Measurements from ENCODE around the gene ABO.
"Not testable (repeated sequence)": the region's sequence is repeated elsewhere in the genome, so short reads cannot be mapped to it uniquely, and the experiment has no call there.

Gene ABO

GRCh38 chr9:133210609-133211008 lies 64.4 kb downstream of the ABO start:
- H3K4me2 ChIP-seq (ENCODE audit: insufficient read depth, low read length), result no peak overlapping the region
- H3K79me2 ChIP-seq (ENCODE audit: insufficient read depth, low read length), result no peaks in the 10 kb centered on the region
- no peak for TF ChIP-seq CTCF (IDR thresholded peaks at IDR 0.05; ENCODE audit: borderline replicate concordance, extremely low read depth, low read length, poor library complexity, severe bottlenecking)
- no peaks in the 10 kb centered on the region for H3K9me3 ChIP-seq (ENCODE audit: insufficient read depth, low read length, severe bottlenecking)
- H3K4me1 ChIP-seq (ENCODE audit: insufficient read depth, low read length), result no peaks in the 10 kb centered on the region
- no peaks in the 10 kb centered on the region for H4K20me1 ChIP-seq (ENCODE audit: insufficient read depth, low read length)
- H3K9ac ChIP-seq (ENCODE audit: low read depth, low read length), result no peak overlapping the region
- H3K4me3 ChIP-seq (ENCODE audit: low read depth in 1 of 2, low read length in 2 of 2), result no peak overlapping the region
- H3K36me3 ChIP-seq (ENCODE audit: insufficient read depth, low read length), result no peaks in the 10 kb centered on the region
- DNase-seq (no peak), ATAC-seq (ENCODE audit: insufficient read depth, low read depth) (no peak)
- no peak overlapping the region for H2AFZ ChIP-seq (ENCODE audit: low read depth, low read length)
- H3K27ac ChIP-seq (ENCODE audit: low read length), result no peak overlapping the region
- no peaks in the 10 kb centered on the region for H3K27me3 ChIP-seq (ENCODE audit: insufficient read depth, low read length, poor library complexity)

GRCh38 chr9:133210202-133210532 lies 64.8 kb downstream of the ABO start:
- Histone ChIP-seq H3K27ac (ENCODE audit: low read length) (no peak overlapping the region), H3K36me3 (ENCODE audit: insufficient read depth, low read length) (no peaks in the 10 kb centered on the region), H4K20me1 (ENCODE audit: insufficient read depth, low read length) (no peaks in the 10 kb centered on the region), H3K4me1 (ENCODE audit: insufficient read depth, low read length) (no peaks in the 10 kb centered on the region), H2AFZ (ENCODE audit: low read depth, low read length) (no peak overlapping the region), H3K4me3 (ENCODE audit: low read depth in 1 of 2, low read length in 2 of 2) (no peak overlapping the region), H3K4me2 (ENCODE audit: insufficient read depth, low read length) (no peak overlapping the region), H3K27me3 (ENCODE audit: insufficient read depth, low read length, poor library complexity) (no peaks in the 10 kb centered on the region), H3K9ac (ENCODE audit: low read depth, low read length) (no peak overlapping the region), H3K9me3 (ENCODE audit: insufficient read depth, low read length, severe bottlenecking) (no peaks in the 10 kb centered on the region), H3K79me2 (ENCODE audit: insufficient read depth, low read length) (no peaks in the 10 kb centered on the region)
- no peak for ATAC-seq (ENCODE audit: insufficient read depth, low read depth)
- TF ChIP-seq CTCF (IDR thresholded peaks at IDR 0.05; ENCODE audit: borderline replicate concordance, extremely low read depth, low read length, poor library complexity, severe bottlenecking), result no peak
- TF ChIP-seq EZH2 (IDR thresholded peaks at IDR 0.05; ENCODE audit: borderline replicate concordance, low read depth, low read length, severe bottlenecking), result no peak
- DNase-seq, result no peak

GRCh38 chr9:133209327-133210201 lies 65.4 kb downstream of the ABO start:
- H4K20me1 ChIP-seq (ENCODE audit: insufficient read depth, low read length); H3K36me3 ChIP-seq (ENCODE audit: insufficient read depth, low read length); H3K27ac ChIP-seq (ENCODE audit: low read length); H3K27me3 ChIP-seq (ENCODE audit: insufficient read depth, low read length, poor library complexity); H3K9ac ChIP-seq (ENCODE audit: low read depth, low read length); H3K4me2 ChIP-seq (ENCODE audit: insufficient read depth, low read length); ATAC-seq (ENCODE audit: insufficient read depth, low read depth); H3K4me1 ChIP-seq (ENCODE audit: insufficient read depth, low read length); H3K4me3 ChIP-seq (ENCODE audit: low read depth in 1 of 2, low read length in 2 of 2); H3K79me2 ChIP-seq (ENCODE audit: insufficient read depth, low read length); H3K9me3 ChIP-seq (ENCODE audit: insufficient read depth, low read length, severe bottlenecking); DNase-seq; H2AFZ ChIP-seq (ENCODE audit: low read depth, low read length): not testable (repeated sequence)

- not testable (repeated sequence) for H3K36me3 ChIP-seq (ENCODE audit: insufficient read depth, low read length); H3K4me2 ChIP-seq (ENCODE audit: insufficient read depth, low read length); H3K9me3 ChIP-seq (ENCODE audit: insufficient read depth, low read length, severe bottlenecking); H3K9ac ChIP-seq (ENCODE audit: low read depth, low read length); H3K4me3 ChIP-seq (ENCODE audit: low read depth in 1 of 2, low read length in 2 of 2); H3K27me3 ChIP-seq (ENCODE audit: insufficient read depth, low read length, poor library complexity); H4K20me1 ChIP-seq (ENCODE audit: insufficient read depth, low read length); H3K79me2 ChIP-seq (ENCODE audit: insufficient read depth, low read length); DNase-seq; H3K27ac ChIP-seq (ENCODE audit: low read length); H3K4me1 ChIP-seq (ENCODE audit: insufficient read depth, low read length); H2AFZ ChIP-seq (ENCODE audit: low read depth, low read length); ATAC-seq (ENCODE audit: insufficient read depth, low read depth)
These were observed 66.1 kb downstream of the ABO start, which contains the start of gene OBP2B for GRCh38 chr9:133208880-133209300. TSS of gene OBP2B (minus strand) at chr9:133209250. CDS start at chr9:133209199, 51 bp downstream.

- not testable (repeated sequence) for ATAC-seq (ENCODE audit: insufficient read depth, low read depth); H3K27ac ChIP-seq (ENCODE audit: low read length); DNase-seq; H3K4me3 ChIP-seq (ENCODE audit: low read depth in 1 of 2, low read length in 2 of 2); H3K9me3 ChIP-seq (ENCODE audit: insufficient read depth, low read length, severe bottlenecking); H3K79me2 ChIP-seq (ENCODE audit: insufficient read depth, low read length); H3K9ac ChIP-seq (ENCODE audit: low read depth, low read length); H3K4me2 ChIP-seq (ENCODE audit: insufficient read depth, low read length); H3K36me3 ChIP-seq (ENCODE audit: insufficient read depth, low read length); H3K4me1 ChIP-seq (ENCODE audit: insufficient read depth, low read length); H2AFZ ChIP-seq (ENCODE audit: low read depth, low read length); H3K27me3 ChIP-seq (ENCODE audit: insufficient read depth, low read length, poor library complexity); H4K20me1 ChIP-seq (ENCODE audit: insufficient read depth, low read length)
These were observed 66.7 kb downstream of the ABO start for GRCh38 chr9:133208171-133208879.
